Large intestine (tissue), 3 donors: ENCODE results near the gene TBC1D2. TPM values are rescaled to one million over a fixed set of nuclear protein-coding genes. Genes with fewer than 3 reads are reported as not detected.
"Not testable (repeated sequence)": the region's sequence is repeated elsewhere in the genome, so short reads cannot be mapped to it uniquely, and the experiment has no call there.

Source experiments
- DNase-seq, 2 donors: peaks; one replicate each; pipeline versions ENCODE4 v3.0.0 to v3.0.0-alpha.2; 2013
- H3K27ac ChIP-seq: one replicate; pipeline ENCODE4 v1.5.1; 2013; ENCODE audit warnings: low read length
- H3K27me3 ChIP-seq: 2 replicates; pipeline ENCODE4 v1.6.1; 2013; ENCODE audit warnings: low read length; ENCODE audit not compliant: control insufficient read depth, insufficient read depth
- H3K36me3 ChIP-seq: 2 replicates; pipeline ENCODE4 v1.6.1; 2013; ENCODE audit warnings: low read length; ENCODE audit not compliant: control insufficient read depth, insufficient read depth
- H3K4me1 ChIP-seq: one replicate; pipeline ENCODE4 v1.6.1; 2013; ENCODE audit warnings: low read length; ENCODE audit not compliant: control insufficient read depth, insufficient read depth
- H3K4me3 ChIP-seq: one replicate; pipeline ENCODE4 v1.5.1; 2013; ENCODE audit warnings: low read length
- H3K9me3 ChIP-seq: one replicate; pipeline ENCODE4 v1.6.1; 2013; ENCODE audit warnings: mild to moderate bottlenecking, low read depth, low read length, moderate library complexity; ENCODE audit not compliant: control insufficient read depth
- WGBS: methylation state at CpG from one replicate; pipeline ENCODE4 v1.1.5; 2013; ENCODE audit warnings: low lambda C conversion rate; ENCODE audit not compliant: insufficient coverage; 5-methylcytosine and 5-hydroxymethylcytosine counted together
- polyA plus RNA-seq: library from polyadenylated mRNA; unstranded; fragments of 120-200 nt; gene quantifications from one replicate; pipeline ENCODE4 v1.2.1, GENCODE V29; 2013

Gene TBC1D2
- polyA plus RNA-seq, 1 donor = 30.1 TPM

GRCh38 chr9:98175028-98175569, 80.3 kb downstream of the TBC1D2 start:
- H3K27me3 ChIP-seq = no peaks in the 10 kb centered on the region
- no peaks in the 10 kb centered on the region for H3K9me3 ChIP-seq
- DNase-seq = peak in 1 of 2 donors; percentile 43
- H3K4me1 ChIP-seq = peaks cover 89% of the 10 kb centered on the region
- no peaks in the 10 kb centered on the region for H3K36me3 ChIP-seq
- WGBS = no CpG with 5 or more reads among the region's 6 CpGs
- H3K27ac ChIP-seq = peak overlapping the region; percentile 98
- H3K4me3 ChIP-seq = no peak overlapping the region

GRCh38 chr9:98174502-98174918, 80.9 kb downstream of the TBC1D2 start:
- H3K9me3 ChIP-seq, H3K27me3 ChIP-seq, H3K36me3 ChIP-seq, H3K4me3 ChIP-seq, DNase-seq: not testable (repeated sequence)
- Histone ChIP-seq H3K27ac (peak overlapping the region; percentile 98), H3K4me1 (peaks cover 91% of the 10 kb centered on the region)
- no CpG with 5 or more reads among the region's 5 CpGs for WGBS

GRCh38 chr9:98173181-98173580, 82.3 kb downstream of the TBC1D2 start:
- no peaks in the 10 kb centered on the region for H3K27me3 ChIP-seq
- H3K9me3 ChIP-seq = no peaks in the 10 kb centered on the region
- no CpG with 5 or more reads among the region's 16 CpGs for WGBS
- H3K27ac ChIP-seq = peak overlapping the region; percentile 42
- peaks cover 94% of the 10 kb centered on the region for H3K4me1 ChIP-seq
- H3K4me3 ChIP-seq = no peak overlapping the region
- no peak for DNase-seq
- H3K36me3 ChIP-seq = no peaks in the 10 kb centered on the region

DNA sequence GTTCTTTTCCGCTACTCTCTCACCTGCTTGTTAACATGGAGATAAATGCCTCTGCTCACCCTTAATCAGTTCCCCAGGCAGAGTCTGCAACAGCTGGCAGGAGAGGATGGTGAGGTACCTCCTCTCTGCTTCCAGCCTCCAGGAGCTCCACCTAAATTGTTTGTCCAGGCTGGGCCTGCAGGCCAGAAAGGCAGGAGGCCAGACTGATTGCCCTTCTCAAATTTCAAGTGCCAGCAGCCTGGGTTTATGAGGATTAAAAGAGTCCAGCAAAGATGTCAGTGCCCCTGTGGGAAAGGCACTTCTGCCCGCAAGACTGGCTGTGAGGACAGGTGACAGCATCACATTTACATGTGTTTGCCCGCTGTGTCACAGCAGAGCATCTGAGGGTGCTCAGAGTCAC, 82.8 kb downstream of the TBC1D2 start:
- Histone ChIP-seq H3K9me3 (no peaks in the 10 kb centered on the region), H3K27ac (peak overlapping the region; percentile 42), H3K4me3 (no peak overlapping the region), H3K36me3 (no peaks in the 10 kb centered on the region), H3K27me3 (no peaks in the 10 kb centered on the region), H3K4me1 (peaks cover 95% of the 10 kb centered on the region)
- DNase-seq = peak in 1 of 2 donors; percentile 50
- WGBS = no CpG with 5 or more reads among the region's 3 CpGs

GRCh38 chr9:98171176-98171925, 84.1 kb downstream of the TBC1D2 start:
- no peaks in the 10 kb centered on the region for H3K36me3 ChIP-seq
- no peak overlapping the region for H3K4me3 ChIP-seq
- H3K4me1 ChIP-seq = peaks cover 94% of the 10 kb centered on the region
- H3K27me3 ChIP-seq = no peaks in the 10 kb centered on the region
- no CpG with 5 or more reads among the region's 16 CpGs for WGBS
- peak in 1 of 2 donors; percentile 36 for DNase-seq
- no peaks in the 10 kb centered on the region for H3K9me3 ChIP-seq
- peak overlapping the region; percentile 58 for H3K27ac ChIP-seq

GRCh38 chr9:98168941-98169488, 86.4 kb downstream of the TBC1D2 start:
- Histone ChIP-seq H3K4me1 (peaks cover 88% of the 10 kb centered on the region), H3K9me3 (no peaks in the 10 kb centered on the region), H3K36me3 (no peaks in the 10 kb centered on the region), H3K27ac (peak overlapping the region; percentile 85), H3K4me3 (no peak overlapping the region), H3K27me3 (no peaks in the 10 kb centered on the region)
- peak; percentile 80 to 87 for DNase-seq
- no CpG with 5 or more reads among the region's 15 CpGs for WGBS

DNA sequence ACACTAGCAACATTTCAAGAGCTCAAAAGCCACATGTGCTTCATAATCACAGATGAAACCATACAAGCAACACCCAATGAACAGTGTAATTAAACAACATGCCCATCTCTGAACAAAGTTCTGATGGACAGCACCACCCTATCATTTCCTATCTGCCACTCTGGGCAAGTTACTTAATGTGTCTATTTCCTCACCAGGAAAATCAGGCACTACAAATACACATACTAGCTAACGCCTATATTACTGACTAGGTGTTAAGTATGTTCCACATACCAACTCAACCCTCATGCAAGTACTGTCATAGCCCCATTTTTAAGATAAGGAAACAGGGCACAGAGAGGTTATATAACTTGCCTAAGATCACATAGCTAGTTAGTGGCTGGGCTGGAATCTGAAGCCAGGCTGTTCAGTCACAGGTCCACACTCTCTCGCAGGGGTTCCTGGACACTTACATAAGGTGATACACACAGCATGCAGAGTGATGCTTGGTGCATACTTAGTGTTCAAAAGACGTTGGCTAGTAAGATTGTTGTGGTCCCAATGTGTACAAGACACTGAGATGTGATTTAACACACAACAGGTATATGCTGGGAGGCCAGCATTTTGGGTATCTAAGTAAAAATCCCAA, 87.2 kb downstream of the TBC1D2 start:
- Histone ChIP-seq H3K4me1 (peaks cover 89% of the 10 kb centered on the region), H3K27ac (peak overlapping the region; percentile 85)

DNA sequence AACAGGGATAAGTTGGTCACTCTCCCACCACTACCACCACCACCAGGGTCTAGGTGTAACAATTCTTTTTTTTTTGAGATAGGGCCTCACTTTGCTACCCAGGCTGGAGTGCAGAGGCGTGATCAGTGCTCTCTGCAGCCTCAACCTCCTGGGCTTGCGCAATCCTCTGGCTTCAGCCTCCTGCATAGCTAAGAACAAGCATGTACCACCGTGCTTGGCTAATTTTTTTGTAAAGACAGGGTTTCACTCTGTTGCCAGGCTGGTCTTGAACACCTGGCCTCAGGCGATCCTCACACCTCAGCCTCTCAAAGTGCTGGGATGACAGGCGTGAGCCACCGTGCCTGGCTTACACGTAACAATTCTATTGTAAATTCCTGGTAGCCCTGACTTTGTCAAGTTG, 90.5 kb downstream of the TBC1D2 start:
- Histone ChIP-seq H3K36me3 (no peaks in the 10 kb centered on the region), H3K9me3 (no peaks in the 10 kb centered on the region), H3K27ac (peak overlapping the region; percentile 85), H3K27me3 (no peaks in the 10 kb centered on the region), H3K4me3 (no peak overlapping the region), H3K4me1 (peaks cover 76% of the 10 kb centered on the region)
- WGBS = no CpG with 5 or more reads among the region's 7 CpGs
- no peak for DNase-seq

More for the DNA sequence above, 87.2 kb downstream of the TBC1D2 start:
- Histone ChIP-seq H3K9me3 (no peaks in the 10 kb centered on the region), H3K36me3 (no peaks in the 10 kb centered on the region), H3K27me3 (no peaks in the 10 kb centered on the region), H3K4me3 (no peak overlapping the region)
- no peak for DNase-seq
- no CpG with 5 or more reads among the region's 3 CpGs for WGBS

DNA sequence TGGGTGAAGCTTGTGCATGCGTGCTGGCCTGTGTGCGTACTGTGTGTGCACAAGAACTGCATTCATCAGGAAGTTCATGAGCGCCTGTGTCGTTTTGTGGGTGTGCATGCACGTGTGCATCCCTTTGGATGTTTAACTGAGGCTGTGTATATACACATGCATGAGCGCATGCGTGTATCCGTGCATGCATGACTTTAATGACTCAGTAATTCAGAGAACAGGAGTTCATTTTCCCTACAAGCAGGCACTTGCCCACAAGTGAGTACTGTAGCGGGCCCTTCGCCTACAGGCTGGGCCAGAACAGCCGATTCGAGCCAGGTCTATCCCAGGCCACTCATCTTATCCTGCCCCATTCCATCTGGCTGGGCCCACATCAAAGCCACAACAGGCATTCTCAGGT, 92.8 kb downstream of the TBC1D2 start:
- Histone ChIP-seq H3K36me3 (peaks cover under 1% of the 10 kb centered on the region), H3K27ac (peak overlapping the region; percentile 85), H3K4me3 (no peak overlapping the region), H3K27me3 (no peaks in the 10 kb centered on the region), H3K4me1 (peaks cover 63% of the 10 kb centered on the region), H3K9me3 (no peaks in the 10 kb centered on the region)
- WGBS = no CpG with 5 or more reads among the region's 12 CpGs
- DNase-seq = no peak

GRCh38 chr9:98161851-98162250, 93.6 kb downstream of the TBC1D2 start:
- peaks cover 8% of the 10 kb centered on the region for H3K36me3 ChIP-seq
- DNase-seq = no peak
- H3K27ac ChIP-seq = no peak overlapping the region
- no peak overlapping the region for H3K4me3 ChIP-seq
- H3K9me3 ChIP-seq = no peaks in the 10 kb centered on the region
- H3K4me1 ChIP-seq = peaks cover 55% of the 10 kb centered on the region
- no CpG with 5 or more reads among the region's 4 CpGs for WGBS
- no peaks in the 10 kb centered on the region for H3K27me3 ChIP-seq
